K562 (cell line): Measurements from ENCODE around the gene SMC1A. TPM values are rescaled to one million over a fixed set of nuclear protein-coding genes. Genes with fewer than 3 reads are reported as not detected.

Source experiments
- DIDO1 ChIP-seq: fragments of 450-650 bp; IDR thresholded peaks from 2 replicates; pipeline ENCODE4 v1.6.1; 2016; ENCODE audit warnings: low read depth, missing biosample characterization, missing genetic modification characterization
- EWSR1 ChIP-seq: fragments of 450-650 bp; IDR thresholded peaks from 2 replicates; pipeline ENCODE4 v1.6.1; 2018; ENCODE audit warnings: borderline replicate concordance, mild to moderate bottlenecking, low read depth, moderate library complexity; ENCODE audit not compliant: partially characterized antibody
- IRF1 ChIP-seq: sonication (generic); formaldehyde crosslinking; IDR thresholded peaks from 2 replicates; pipeline ENCODE4 v1.8.0; 2022; ENCODE audit warnings: missing genetic modification reagents, mild to moderate bottlenecking, borderline replicate concordance
- LEF1 ChIP-seq: fragments of 450-650 bp; IDR thresholded peaks from 2 replicates; pipeline ENCODE4 v1.6.1; 2016; ENCODE audit warnings: mild to moderate bottlenecking
- NFXL1 ChIP-seq: fragments of 450-650 bp; formaldehyde crosslinking; IDR thresholded peaks from 2 replicates; pipeline ENCODE4 v1.4.0; 2021; ENCODE audit warnings: mild to moderate bottlenecking
- NONO ChIP-seq, 2 experiments: fragments of 200-400 bp in 1 of 2; fragments of 450-650 bp in 1 of 2; formaldehyde crosslinking in 1 of 2; IDR thresholded peaks; 2 replicates each; pipeline ENCODE4 v1.6.1; 2017; ENCODE audit warnings: low read depth in 2 of 2, mild to moderate bottlenecking in 2 of 2, moderate library complexity in 2 of 2, low read length in 1 of 2
- PHB2 ChIP-seq: fragments of 450-650 bp; IDR thresholded peaks from 2 replicates; pipeline ENCODE4 v1.6.1; 2017; ENCODE audit warnings: low read depth
- PRMT5 ChIP-seq: sonication (generic); formaldehyde crosslinking; IDR thresholded peaks from 2 replicates; pipeline ENCODE4 v1.5.0; 2020; ENCODE audit warnings: missing genetic modification reagents
- RNF2 ChIP-seq: sonication (generic); IDR thresholded peaks from 2 replicates; pipeline ENCODE4 v1.6.1; 2016
- SP2 ChIP-seq: IDR thresholded peaks from 2 replicates; pipeline ENCODE4 v1.6.1; 2011; ENCODE audit warnings: mild to moderate bottlenecking, low read depth, low read length, moderate library complexity; ENCODE audit not compliant: poor library complexity, severe bottlenecking; ENCODE audit errors: extremely low read depth
- STAT5A ChIP-seq: IDR thresholded peaks from 2 replicates; pipeline ENCODE4 v1.6.1; 2012; ENCODE audit warnings: low read length, inconsistent platforms, borderline replicate concordance
- STAT6 ChIP-seq: sonication (generic); formaldehyde crosslinking; IDR thresholded peaks from 2 replicates; pipeline ENCODE4 v1.8.1; 2023; ENCODE audit warnings: mild to moderate bottlenecking, missing genetic modification reagents
- ZNF707 ChIP-seq: fragments of 250-450 bp; sonication (Bioruptor Pico); conservative IDR thresholded peaks from 2 replicates; pipeline ENCODE4 v1.8.0; 2022; ENCODE audit warnings: inconsistent platforms, mild to moderate bottlenecking, moderate library complexity
- polyA plus RNA-seq, 8 experiments: library from polyadenylated mRNA; depleted of rRNA in 4 of 8; stranded (reverse) in 5 of 8; unstranded in 3 of 8; fragments of >200 nt; fragmentation: Nextera tagmentation in 2 of 8; fragmentation: Illumina TruSeq in 1 of 8; extraction: Ambion mirVana in 2 of 8; extraction: Trizol in 1 of 8; gene quantifications; 2 replicates each; pipeline versions ENCODE4 v1.2.1 to v1.2.3, GENCODE V29; 2011 to 2014; ENCODE audit warnings: inconsistent platforms in 1 of 8, missing spikeins in 1 of 8
- total RNA-seq, 7 experiments: library from RNA; depleted of rRNA in 6 of 7; stranded (reverse); fragments of >200 nt in 6 of 7; fragmentation: Illumina TruSeq in 2 of 7; extraction: Trizol in 2 of 7; gene quantifications; 2 replicates each; pipeline versions ENCODE4 v1.2.1 to v1.2.3, GENCODE V29; 2011 to 2021; ENCODE audit warnings: low replicate concordance in 1 of 7
- TF ChIP-seq, protein P1 (sequence below): fragments of 250-450 bp; sonication (Bioruptor Pico); IDR thresholded peaks from 2 replicates; pipeline ENCODE4 v1.5.0; 2021; ENCODE audit warnings: mild to moderate bottlenecking, borderline replicate concordance
- TF ChIP-seq, protein P2 (sequence below): sonication (generic); IDR thresholded peaks from 2 replicates; pipeline ENCODE4 v1.6.1; 2016
- TF ChIP-seq, protein P3 (sequence below): sonication (generic); formaldehyde crosslinking; IDR thresholded peaks from 2 replicates; pipeline ENCODE4 v1.8.0; 2023; ENCODE audit warnings: mild to moderate bottlenecking, missing genetic modification reagents
- TF ChIP-seq, protein P4 (sequence below): IDR thresholded peaks from 2 replicates; pipeline ENCODE4 v1.6.1; 2016; ENCODE audit warnings: missing genetic modification characterization, missing compliant biosample characterization

SMC1A gene
- total and polyA plus RNA-seq, 9 of the 15 experiments (the other 6 are each of a cell fraction or from before 2014, with no cell fraction given) = 28.5 to 126 (median 71.2) TPM

- no peak for TF ChIP-seq SP2
- TF ChIP-seq, protein P1, sequence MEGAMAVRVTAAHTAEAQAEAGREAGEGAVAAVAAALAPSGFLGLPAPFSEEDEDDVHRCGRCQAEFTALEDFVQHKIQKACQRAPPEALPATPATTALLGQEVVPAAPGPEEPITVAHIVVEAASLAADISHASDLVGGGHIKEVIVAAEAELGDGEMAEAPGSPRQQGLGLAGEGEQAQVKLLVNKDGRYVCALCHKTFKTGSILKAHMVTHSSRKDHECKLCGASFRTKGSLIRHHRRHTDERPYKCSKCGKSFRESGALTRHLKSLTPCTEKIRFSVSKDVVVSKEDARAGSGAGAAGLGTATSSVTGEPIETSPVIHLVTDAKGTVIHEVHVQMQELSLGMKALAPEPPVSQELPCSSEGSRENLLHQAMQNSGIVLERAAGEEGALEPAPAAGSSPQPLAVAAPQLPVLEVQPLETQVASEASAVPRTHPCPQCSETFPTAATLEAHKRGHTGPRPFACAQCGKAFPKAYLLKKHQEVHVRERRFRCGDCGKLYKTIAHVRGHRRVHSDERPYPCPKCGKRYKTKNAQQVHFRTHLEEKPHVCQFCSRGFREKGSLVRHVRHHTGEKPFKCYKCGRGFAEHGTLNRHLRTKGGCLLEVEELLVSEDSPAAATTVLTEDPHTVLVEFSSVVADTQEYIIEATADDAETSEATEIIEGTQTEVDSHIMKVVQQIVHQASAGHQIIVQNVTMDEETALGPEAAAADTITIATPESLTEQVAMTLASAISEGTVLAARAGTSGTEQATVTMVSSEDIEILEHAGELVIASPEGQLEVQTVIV (CRISPR knock-in tag) = no peak
- no peak for TF ChIP-seq ZNF707 (CRISPR knock-in tag)
- no peak for TF ChIP-seq PHB2
- no peak for TF ChIP-seq STAT6 (CRISPR knock-in tag)
- peak; percentile 48; the same call in 1 of the 2 replicates for TF ChIP-seq DIDO1
- no peak for TF ChIP-seq IRF1 (CRISPR knock-in tag)
- TF ChIP-seq, protein P2, sequence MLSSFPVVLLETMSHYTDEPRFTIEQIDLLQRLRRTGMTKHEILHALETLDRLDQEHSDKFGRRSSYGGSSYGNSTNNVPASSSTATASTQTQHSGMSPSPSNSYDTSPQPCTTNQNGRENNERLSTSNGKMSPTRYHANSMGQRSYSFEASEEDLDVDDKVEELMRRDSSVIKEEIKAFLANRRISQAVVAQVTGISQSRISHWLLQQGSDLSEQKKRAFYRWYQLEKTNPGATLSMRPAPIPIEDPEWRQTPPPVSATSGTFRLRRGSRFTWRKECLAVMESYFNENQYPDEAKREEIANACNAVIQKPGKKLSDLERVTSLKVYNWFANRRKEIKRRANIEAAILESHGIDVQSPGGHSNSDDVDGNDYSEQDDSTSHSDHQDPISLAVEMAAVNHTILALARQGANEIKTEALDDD = no peak
- TF ChIP-seq STAT5A = no peak
- TF ChIP-seq, protein P3, sequence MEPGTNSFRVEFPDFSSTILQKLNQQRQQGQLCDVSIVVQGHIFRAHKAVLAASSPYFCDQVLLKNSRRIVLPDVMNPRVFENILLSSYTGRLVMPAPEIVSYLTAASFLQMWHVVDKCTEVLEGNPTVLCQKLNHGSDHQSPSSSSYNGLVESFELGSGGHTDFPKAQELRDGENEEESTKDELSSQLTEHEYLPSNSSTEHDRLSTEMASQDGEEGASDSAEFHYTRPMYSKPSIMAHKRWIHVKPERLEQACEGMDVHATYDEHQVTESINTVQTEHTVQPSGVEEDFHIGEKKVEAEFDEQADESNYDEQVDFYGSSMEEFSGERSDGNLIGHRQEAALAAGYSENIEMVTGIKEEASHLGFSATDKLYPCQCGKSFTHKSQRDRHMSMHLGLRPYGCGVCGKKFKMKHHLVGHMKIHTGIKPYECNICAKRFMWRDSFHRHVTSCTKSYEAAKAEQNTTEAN (CRISPR knock-in tag) = peak; percentile 71; the same call in 1 of the 2 replicates
- TF ChIP-seq PRMT5 (CRISPR knock-in tag) = peak; percentile 28; the same call in 1 of the 2 replicates
- TF ChIP-seq, protein P4, sequence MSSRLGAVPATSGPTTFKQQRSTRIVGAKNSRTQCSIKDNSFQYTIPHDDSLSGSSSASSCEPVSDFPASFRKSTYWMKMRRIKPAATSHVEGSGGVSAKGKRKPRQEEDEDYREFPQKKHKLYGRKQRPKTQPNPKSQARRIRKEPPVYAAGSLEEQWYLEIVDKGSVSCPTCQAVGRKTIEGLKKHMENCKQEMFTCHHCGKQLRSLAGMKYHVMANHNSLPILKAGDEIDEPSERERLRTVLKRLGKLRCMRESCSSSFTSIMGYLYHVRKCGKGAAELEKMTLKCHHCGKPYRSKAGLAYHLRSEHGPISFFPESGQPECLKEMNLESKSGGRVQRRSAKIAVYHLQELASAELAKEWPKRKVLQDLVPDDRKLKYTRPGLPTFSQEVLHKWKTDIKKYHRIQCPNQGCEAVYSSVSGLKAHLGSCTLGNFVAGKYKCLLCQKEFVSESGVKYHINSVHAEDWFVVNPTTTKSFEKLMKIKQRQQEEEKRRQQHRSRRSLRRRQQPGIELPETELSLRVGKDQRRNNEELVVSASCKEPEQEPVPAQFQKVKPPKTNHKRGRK (tag) = no peak
- TF ChIP-seq NONO (IDR thresholded peaks at IDR 0.05; ENCODE audit: low read depth in 2 of 2, low read length in 1 of 2) = peak; percentile 47 to 97; a peak in 3 of 4 replicates
- no peak for TF ChIP-seq NFXL1
- TF ChIP-seq RNF2 = no peak; the same call in 1 of the 2 replicates
- no peak for TF ChIP-seq LEF1
- TF ChIP-seq EWSR1 = no peak
Measured at GRCh38 chrX:53422086-53422860, at the start of gene SMC1A (continued).
